Cardiac fibroblast (primary cell): ENCODE results near the gene AFG1L.
"Not testable (repeated sequence)": the region's sequence is repeated elsewhere in the genome, so short reads cannot be mapped to it uniquely, and the experiment has no call there.

ENCODE experiments used
- DNase-seq, 2 donors: peaks; one replicate each; pipeline versions ENCODE4 v3.0.0 to v3.0.0-alpha.2; 2010; ENCODE audit warnings: low read depth in 2 of 2
- H3K4me3 ChIP-seq, 2 donors: replicated peaks in 1 of 2; 1 replicate in 1 of 2; 2 replicates in 1 of 2; pipeline ENCODE4 v1.5.1; 2011; ENCODE audit warnings: low read depth in 2 of 2, low read length in 2 of 2, mild to moderate bottlenecking in 2 of 2, moderate library complexity in 1 of 2
- CTCF ChIP-seq: IDR thresholded peaks from one replicate; pipeline ENCODE4 v1.5.1; 2011; ENCODE audit warnings: low read depth, mild to moderate bottlenecking, low read length, inconsistent platforms

The AFG1L gene

GRCh38 chr6:108448481-108448880 is 153.6 kb downstream of the AFG1L start:
- no peak for DNase-seq
- TF ChIP-seq CTCF = no peak
- H3K4me3 ChIP-seq = no peak overlapping the region

GRCh38 chr6:108449717-108450116 is 154.9 kb downstream of the AFG1L start:
- not testable (repeated sequence) for DNase-seq, H3K4me3 ChIP-seq

- H3K4me3 ChIP-seq = no peak overlapping the region
- DNase-seq = no peak
- no peak for TF ChIP-seq CTCF
Observed at GRCh38 chr6:108451816-108452215, 157.0 kb downstream of the AFG1L start.

GRCh38 chr6:108452711-108453195 is 157.9 kb downstream of the AFG1L start:
- no peak for TF ChIP-seq CTCF
- DNase-seq = peak; percentile 70 to 91
- no peak overlapping the region for H3K4me3 ChIP-seq

- TF ChIP-seq CTCF = peak; percentile 9
- peak; percentile 87 to 96 for DNase-seq
- H3K4me3 ChIP-seq = peak overlapping the region in 1 of 2 donors; percentile 6
Observed at GRCh38 chr6:108453601-108454185, 158.8 kb downstream of the AFG1L start.

GRCh38 chr6:108454356-108454755 is 159.5 kb downstream of the AFG1L start:
- TF ChIP-seq CTCF = no peak
- DNase-seq = no peak
- no peak overlapping the region for H3K4me3 ChIP-seq

GRCh38 chr6:108455688-108456087 is 160.8 kb downstream of the AFG1L start:
- no peak overlapping the region for H3K4me3 ChIP-seq
- DNase-seq = no peak
- no peak for TF ChIP-seq CTCF
